MM.1S (cell line): ENCODE data around the gene GALNT15.

Source experiments
- CTCF ChIP-seq: fragments of 300-600 bp; sonication (generic); IDR thresholded peaks from 2 replicates; pipeline ENCODE4 v1.5.1; 2016; ENCODE audit warnings: antibody characterized with exemption, low read length, mixed read lengths
- EZH2 ChIP-seq: fragments of 300-600 bp; sonication (generic); optimal IDR thresholded peaks from 2 replicates; pipeline ENCODE3; 2017; ENCODE audit warnings: low read depth, mild to moderate bottlenecking, antibody characterized with exemption, low read length, mixed read lengths
- EZH2phosphoT487 ChIP-seq: fragments of 300-600 bp; sonication (generic); IDR thresholded peaks from 2 replicates; pipeline ENCODE4 v1.6.1; 2018; ENCODE audit warnings: antibody characterized with exemption, low read length

DNA sequence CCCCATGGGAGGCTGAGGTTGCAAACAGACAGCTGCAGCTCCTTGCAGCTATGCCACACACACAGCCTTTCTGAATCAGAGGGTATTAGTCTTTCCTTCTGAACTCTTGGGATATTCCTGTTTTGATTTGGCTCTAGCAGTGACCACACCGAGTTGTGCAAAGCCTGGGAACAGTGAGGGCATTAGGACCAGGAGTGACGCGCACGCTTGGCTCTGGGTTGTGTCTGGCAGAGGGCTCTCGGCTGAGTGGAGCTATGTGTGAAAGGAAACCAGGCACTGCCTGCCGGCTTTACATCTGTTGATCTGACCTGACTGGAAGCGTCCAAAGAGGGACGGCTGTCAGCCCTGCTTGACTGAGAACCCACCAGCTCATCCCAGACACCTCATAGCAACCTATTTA lies at the start of gene GALNT15:
- TF ChIP-seq CTCF: no peak
- TF ChIP-seq EZH2: no peak
- no peak for TF ChIP-seq EZH2phosphoT487
